Keratinocyte (primary cell): ENCODE measurements around the gene MUS81. TPM values are rescaled to one million over a fixed set of nuclear protein-coding genes. Genes with fewer than 3 reads are reported as not detected.

Source experiments
- DNase-seq: peaks from one replicate; pipeline ENCODE4 v3.0.0-alpha.2; 2011; ENCODE audit warnings: low read depth, missing footprints, low spot score
- FAIRE-seq: peaks from 2 replicates; lab custom pipeline; 2011; peaks lifted over from hg19 to GRCh38; lab: Jason Lieb, UNC
- H2AFZ ChIP-seq: 2 replicates; pipeline ENCODE4 v1.6.0; 2012; ENCODE audit warnings: low read length, control low read depth, inconsistent platforms; ENCODE audit not compliant: control insufficient read depth
- H3K27ac ChIP-seq: 2 replicates; pipeline ENCODE4 v1.5.1; 2011; ENCODE audit warnings: low read length; ENCODE audit not compliant: control insufficient read depth, insufficient read depth
- H3K27me3 ChIP-seq: 3 replicates; pipeline ENCODE4 v1.6.0; 2011; ENCODE audit warnings: low read length; ENCODE audit not compliant: control insufficient read depth, insufficient read depth; ENCODE audit errors: extremely low read depth
- H3K36me3 ChIP-seq, 2 experiments: 2 replicates in 1 of 2; 3 replicates in 1 of 2; pipeline ENCODE4 v1.5.1; 2011; ENCODE audit warnings: low read length in 2 of 2, mild to moderate bottlenecking in 1 of 2; ENCODE audit not compliant: control insufficient read depth in 2 of 2, insufficient read depth in 2 of 2; ENCODE audit errors: extremely low read depth in 1 of 2
- H3K4me1 ChIP-seq: 3 replicates; pipeline ENCODE4 v1.5.1; 2011; ENCODE audit warnings: low read length; ENCODE audit not compliant: control insufficient read depth, insufficient read depth; ENCODE audit errors: extremely low read depth
- H3K4me2 ChIP-seq: 3 replicates; pipeline ENCODE4 v1.6.0; 2011; ENCODE audit warnings: low read depth, low read length; ENCODE audit not compliant: control insufficient read depth, insufficient read depth; ENCODE audit errors: extremely low read depth
- H3K4me3 ChIP-seq, 3 experiments: fragments of 200-600 bp in 1 of 3; sonication (generic) in 1 of 3; 2 replicates in 2 of 3; 3 replicates in 1 of 3; pipeline ENCODE4 v1.5.1; 2011 to 2016; ENCODE audit warnings: low read length in 3 of 3, mild to moderate bottlenecking in 3 of 3, control low read depth in 2 of 3, inconsistent platforms in 1 of 3, low read depth in 1 of 3, mixed read lengths in 1 of 3, mixed run types in 1 of 3, moderate library complexity in 1 of 3; ENCODE audit not compliant: control insufficient read depth in 2 of 3, insufficient read depth in 2 of 3; ENCODE audit errors: extremely low read depth in 1 of 3
- H3K79me2 ChIP-seq: 2 replicates; pipeline ENCODE4 v1.6.0; 2012; ENCODE audit warnings: low read length; ENCODE audit not compliant: control insufficient read depth, insufficient read depth
- H3K9ac ChIP-seq: 3 replicates; pipeline ENCODE4 v1.6.0; 2011; ENCODE audit warnings: low read length; ENCODE audit not compliant: control insufficient read depth, insufficient read depth; ENCODE audit errors: extremely low read depth
- H3K9me1 ChIP-seq: 3 replicates; pipeline ENCODE4 v1.6.0; 2011; ENCODE audit warnings: low read length; ENCODE audit not compliant: control insufficient read depth, insufficient read depth; ENCODE audit errors: extremely low read depth
- H3K9me3 ChIP-seq: 2 replicates; pipeline ENCODE4 v1.5.1; 2012; ENCODE audit warnings: low read depth, low read length; ENCODE audit not compliant: control insufficient read depth
- H4K20me1 ChIP-seq: 3 replicates; pipeline ENCODE4 v1.6.0; 2011; ENCODE audit warnings: low read length; ENCODE audit not compliant: control insufficient read depth, insufficient read depth; ENCODE audit errors: extremely low read depth
- EZH2 ChIP-seq: IDR thresholded peaks from one replicate; pipeline ENCODE4 v1.6.1; 2012; ENCODE audit warnings: inconsistent platforms, mild to moderate bottlenecking, low read length, moderate library complexity
- dilution Hi-C: fragments of 300-500 bp; cut with MboI; formaldehyde crosslinking; loops from one replicate; pipeline ENCODE4 v1.7.0; 2020; ENCODE audit warnings: low sequenced_read_pairs; ENCODE audit not compliant: extremely low pct_ligation_motif_present
- polyA plus RNA-seq, 5 experiments: library from polyadenylated mRNA; depleted of rRNA in 3 of 5; stranded (reverse) in 3 of 5; stranded (forward) in 1 of 5; unstranded in 1 of 5; fragments of >200 nt; gene quantifications; 1 replicate in 1 of 5; 2 replicates in 3 of 5; 3 replicates in 1 of 5; pipeline versions ENCODE4 v1.2.1 to v1.2.3, GENCODE V29; 2011 to 2012; ENCODE audit warnings: missing spikeins in 2 of 5, low read depth in 1 of 5, low replicate concordance in 1 of 5
- TF ChIP-seq, protein P1 (sequence below), 3 experiments: IDR thresholded peaks in 1 of 3; conservative IDR thresholded peaks in 1 of 3; optimal IDR thresholded peaks in 1 of 3; 2 replicates in 2 of 3; 3 replicates in 1 of 3; pipeline versions ENCODE3 to v1.5.1; 2011; ENCODE audit warnings: low read length in 3 of 3, mild to moderate bottlenecking in 3 of 3, moderate library complexity in 2 of 3, control low read depth in 1 of 3, inconsistent platforms in 1 of 3; ENCODE audit not compliant: insufficient read depth in 2 of 3; ENCODE audit errors: extremely low read depth in 1 of 3

MUS81 gene
- polyA plus RNA-seq, 1 donor (not counting 4 experiments of a cell fraction or from before 2014, with no cell fraction given): 28.0 TPM

- Histone ChIP-seq H3K4me1 (peaks cover 57% of the 10 kb centered on the region), H3K9me3 (no peaks in the 10 kb centered on the region), H3K4me2 (peak overlapping the region; percentile 100), H4K20me1 (peaks cover 48% of the 10 kb centered on the region), H3K36me3 (peaks cover 24 to 58% of the 10 kb centered on the region in 2 experiments), H3K79me2 (peaks cover 68% of the 10 kb centered on the region), H2AFZ (no peak overlapping the region), H3K4me3 (peak overlapping the region in 1 of 3 experiments; percentile 3), H3K27me3 (no peaks in the 10 kb centered on the region), H3K9ac (peak overlapping the region; percentile 99), H3K9me1 (peaks cover 2% of the 10 kb centered on the region), H3K27ac (peak overlapping the region; percentile 98)
- dilution Hi-C loops: no loop called here
- DNase-seq: no peak
- TF ChIP-seq EZH2: no peak
- TF ChIP-seq, protein P1, sequence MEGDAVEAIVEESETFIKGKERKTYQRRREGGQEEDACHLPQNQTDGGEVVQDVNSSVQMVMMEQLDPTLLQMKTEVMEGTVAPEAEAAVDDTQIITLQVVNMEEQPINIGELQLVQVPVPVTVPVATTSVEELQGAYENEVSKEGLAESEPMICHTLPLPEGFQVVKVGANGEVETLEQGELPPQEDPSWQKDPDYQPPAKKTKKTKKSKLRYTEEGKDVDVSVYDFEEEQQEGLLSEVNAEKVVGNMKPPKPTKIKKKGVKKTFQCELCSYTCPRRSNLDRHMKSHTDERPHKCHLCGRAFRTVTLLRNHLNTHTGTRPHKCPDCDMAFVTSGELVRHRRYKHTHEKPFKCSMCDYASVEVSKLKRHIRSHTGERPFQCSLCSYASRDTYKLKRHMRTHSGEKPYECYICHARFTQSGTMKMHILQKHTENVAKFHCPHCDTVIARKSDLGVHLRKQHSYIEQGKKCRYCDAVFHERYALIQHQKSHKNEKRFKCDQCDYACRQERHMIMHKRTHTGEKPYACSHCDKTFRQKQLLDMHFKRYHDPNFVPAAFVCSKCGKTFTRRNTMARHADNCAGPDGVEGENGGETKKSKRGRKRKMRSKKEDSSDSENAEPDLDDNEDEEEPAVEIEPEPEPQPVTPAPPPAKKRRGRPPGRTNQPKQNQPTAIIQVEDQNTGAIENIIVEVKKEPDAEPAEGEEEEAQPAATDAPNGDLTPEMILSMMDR (optimal IDR thresholded peaks at IDR 0.05 in 1 of 3, IDR thresholded peaks at IDR 0.05 in 1 of 3, conservative IDR thresholded peaks at IDR 0.05 in 1 of 3; ENCODE audit: extremely low read depth in 1 of 3, insufficient read depth in 2 of 3, low read length in 3 of 3): no peak
- no peak for FAIRE-seq
Measured at GRCh38 chr11:65895482-65895981, 35.3 kb downstream of the MUS81 start.

- H2AFZ ChIP-seq: no peak overlapping the region
- TF ChIP-seq, protein P1 (optimal IDR thresholded peaks at IDR 0.05 in 1 of 3, IDR thresholded peaks at IDR 0.05 in 1 of 3, conservative IDR thresholded peaks at IDR 0.05 in 1 of 3; ENCODE audit: extremely low read depth in 1 of 3, insufficient read depth in 2 of 3, low read length in 3 of 3): no peak
- TF ChIP-seq EZH2: no peak
- peaks cover 65% of the 10 kb centered on the region for H3K4me1 ChIP-seq
- no peaks in the 10 kb centered on the region for H3K27me3 ChIP-seq
- FAIRE-seq: no peak
- peaks cover 2% of the 10 kb centered on the region for H3K9me1 ChIP-seq
- H3K27ac ChIP-seq: peak overlapping the region; percentile 98
- H3K36me3 ChIP-seq: peaks cover 24 to 58% of the 10 kb centered on the region in 2 experiments
- peaks cover 74% of the 10 kb centered on the region for H3K79me2 ChIP-seq
- peaks cover 46% of the 10 kb centered on the region for H4K20me1 ChIP-seq
- dilution Hi-C loops: no loop called here
- H3K4me3 ChIP-seq: peak overlapping the region; percentile 94 to 99 (median 97)
- no peaks in the 10 kb centered on the region for H3K9me3 ChIP-seq
- H3K9ac ChIP-seq: peak overlapping the region; percentile 99
- no peak for DNase-seq
- H3K4me2 ChIP-seq: peak overlapping the region; percentile 100
Measured at GRCh38 chr11:65896034-65896999, 36.1 kb downstream of the MUS81 start.
